ENCODE results near the gene UBA5.

DNA sequence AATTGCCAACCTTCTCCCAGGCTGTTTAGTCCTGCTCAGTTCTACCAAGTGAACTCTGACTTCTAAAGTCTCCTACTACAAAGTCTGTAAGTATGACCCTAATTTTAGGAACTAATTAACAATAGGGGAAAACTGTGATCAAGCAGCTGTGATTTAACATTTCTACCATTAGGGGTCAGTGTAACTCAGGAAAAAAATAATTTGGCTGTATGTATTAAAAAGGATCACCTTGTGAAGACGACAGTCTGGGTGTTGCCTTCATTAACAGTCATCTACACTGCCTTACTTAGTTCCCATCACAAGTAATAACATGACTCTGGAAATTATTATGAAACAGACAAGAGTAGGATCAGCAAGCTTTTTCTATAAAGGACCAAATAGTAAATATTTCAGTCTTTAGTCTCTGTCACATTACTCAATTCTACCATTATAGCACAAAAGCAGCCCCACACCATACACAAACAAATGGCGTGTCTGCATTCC is 66.3 kb downstream of the UBA5 start:
- TF ChIP-seq, protein P1, sequence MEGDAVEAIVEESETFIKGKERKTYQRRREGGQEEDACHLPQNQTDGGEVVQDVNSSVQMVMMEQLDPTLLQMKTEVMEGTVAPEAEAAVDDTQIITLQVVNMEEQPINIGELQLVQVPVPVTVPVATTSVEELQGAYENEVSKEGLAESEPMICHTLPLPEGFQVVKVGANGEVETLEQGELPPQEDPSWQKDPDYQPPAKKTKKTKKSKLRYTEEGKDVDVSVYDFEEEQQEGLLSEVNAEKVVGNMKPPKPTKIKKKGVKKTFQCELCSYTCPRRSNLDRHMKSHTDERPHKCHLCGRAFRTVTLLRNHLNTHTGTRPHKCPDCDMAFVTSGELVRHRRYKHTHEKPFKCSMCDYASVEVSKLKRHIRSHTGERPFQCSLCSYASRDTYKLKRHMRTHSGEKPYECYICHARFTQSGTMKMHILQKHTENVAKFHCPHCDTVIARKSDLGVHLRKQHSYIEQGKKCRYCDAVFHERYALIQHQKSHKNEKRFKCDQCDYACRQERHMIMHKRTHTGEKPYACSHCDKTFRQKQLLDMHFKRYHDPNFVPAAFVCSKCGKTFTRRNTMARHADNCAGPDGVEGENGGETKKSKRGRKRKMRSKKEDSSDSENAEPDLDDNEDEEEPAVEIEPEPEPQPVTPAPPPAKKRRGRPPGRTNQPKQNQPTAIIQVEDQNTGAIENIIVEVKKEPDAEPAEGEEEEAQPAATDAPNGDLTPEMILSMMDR (optimal IDR thresholded peaks at IDR 0.05 in 1 of 3, IDR thresholded peaks at IDR 0.05 in 1 of 3, conservative IDR thresholded peaks at IDR 0.05 in 1 of 3; ENCODE audit: extremely low read depth in 1 of 3, insufficient read depth in 2 of 3, low read length in 3 of 3): peak in 2 of 3 experiments; percentile 40 to 56
- no peak for TF ChIP-seq EZH2 (IDR thresholded peaks at IDR 0.05; ENCODE audit: low read length)

All from keratinocyte (primary cell).